Neural crest cell (in vitro differentiated cells): ENCODE data around the gene CLCA4. TPM values are rescaled to one million over a fixed set of nuclear protein-coding genes. Genes with fewer than 3 reads are reported as not detected.
"Not testable (repeated sequence)": the region's sequence is repeated elsewhere in the genome, so short reads cannot be mapped to it uniquely, and the experiment has no call there.

Source experiments
- DNase-seq: peaks from one replicate; pipeline ENCODE4 v3.0.0; 2021; ENCODE audit warnings: low read depth, mixed read lengths, low spot score
- H3K27ac Mint-ChIP-seq: one replicate; pipeline ENCODE4 v1.8.0; 2021; ENCODE audit warnings: mild to moderate bottlenecking, mixed read lengths; ENCODE audit not compliant: unreplicated experiment
- H3K27me3 Mint-ChIP-seq: 2 replicates; pipeline ENCODE4 v1.8.0; 2021; ENCODE audit warnings: low read depth, mild to moderate bottlenecking, mixed read lengths
- H3K36me3 Mint-ChIP-seq: 2 replicates; pipeline ENCODE4 v1.8.0; 2021; ENCODE audit warnings: low read depth, mild to moderate bottlenecking, mixed read lengths
- H3K4me1 Mint-ChIP-seq: 2 replicates; pipeline ENCODE4 v1.8.0; 2021; ENCODE audit warnings: mixed read lengths
- H3K4me3 Mint-ChIP-seq: one replicate; pipeline ENCODE4 v1.8.0; 2021; ENCODE audit warnings: mild to moderate bottlenecking, mixed read lengths
- H3K9me3 Mint-ChIP-seq: 2 replicates; pipeline ENCODE4 v1.8.0; 2021; ENCODE audit warnings: mixed read lengths
- long read RNA-seq: library from polyadenylated mRNA; unstranded; transcript quantifications from one replicate; pipeline ENCODE4 v2.0.0, GENCODE V29; 2020
- total RNA-seq: library from RNA; stranded (reverse); gene quantifications from 2 replicates; pipeline ENCODE4 v1.2.1, GENCODE V29; 2021
- TF ChIP-seq, protein P1 (sequence below): fragments of 200-600 bp; sonication (generic); conservative IDR thresholded peaks from 2 replicates; pipeline ENCODE4 v1.5.0; 2021; ENCODE audit warnings: antibody characterized with exemption, mild to moderate bottlenecking

Gene CLCA4, protein sequence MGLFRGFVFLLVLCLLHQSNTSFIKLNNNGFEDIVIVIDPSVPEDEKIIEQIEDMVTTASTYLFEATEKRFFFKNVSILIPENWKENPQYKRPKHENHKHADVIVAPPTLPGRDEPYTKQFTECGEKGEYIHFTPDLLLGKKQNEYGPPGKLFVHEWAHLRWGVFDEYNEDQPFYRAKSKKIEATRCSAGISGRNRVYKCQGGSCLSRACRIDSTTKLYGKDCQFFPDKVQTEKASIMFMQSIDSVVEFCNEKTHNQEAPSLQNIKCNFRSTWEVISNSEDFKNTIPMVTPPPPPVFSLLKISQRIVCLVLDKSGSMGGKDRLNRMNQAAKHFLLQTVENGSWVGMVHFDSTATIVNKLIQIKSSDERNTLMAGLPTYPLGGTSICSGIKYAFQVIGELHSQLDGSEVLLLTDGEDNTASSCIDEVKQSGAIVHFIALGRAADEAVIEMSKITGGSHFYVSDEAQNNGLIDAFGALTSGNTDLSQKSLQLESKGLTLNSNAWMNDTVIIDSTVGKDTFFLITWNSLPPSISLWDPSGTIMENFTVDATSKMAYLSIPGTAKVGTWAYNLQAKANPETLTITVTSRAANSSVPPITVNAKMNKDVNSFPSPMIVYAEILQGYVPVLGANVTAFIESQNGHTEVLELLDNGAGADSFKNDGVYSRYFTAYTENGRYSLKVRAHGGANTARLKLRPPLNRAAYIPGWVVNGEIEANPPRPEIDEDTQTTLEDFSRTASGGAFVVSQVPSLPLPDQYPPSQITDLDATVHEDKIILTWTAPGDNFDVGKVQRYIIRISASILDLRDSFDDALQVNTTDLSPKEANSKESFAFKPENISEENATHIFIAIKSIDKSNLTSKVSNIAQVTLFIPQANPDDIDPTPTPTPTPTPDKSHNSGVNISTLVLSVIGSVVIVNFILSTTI
- total RNA-seq = not detected in 2 replicates
- long read RNA-seq = 0 reads

DNA sequence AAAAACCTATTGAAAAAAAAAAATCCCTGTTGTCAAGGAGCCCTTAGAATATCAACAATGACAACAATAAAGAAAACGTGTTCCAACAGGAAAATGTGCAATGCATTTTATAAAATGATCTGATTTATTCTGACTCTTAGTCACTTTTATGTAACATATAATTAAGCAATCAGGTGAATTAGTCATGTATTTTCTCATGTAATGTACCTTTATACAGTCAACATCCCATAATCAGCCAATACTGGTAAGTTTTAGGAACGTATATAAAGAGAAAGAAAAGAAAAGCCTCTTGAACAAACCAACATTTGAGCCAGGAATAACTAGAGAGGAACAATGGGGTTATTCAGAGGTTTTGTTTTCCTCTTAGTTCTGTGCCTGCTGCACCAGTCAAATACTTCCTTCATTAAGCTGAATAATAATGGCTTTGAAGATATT is at the start of gene CLCA4:
Gene CLCA4 (plus strand): TSS at position 292 of the 435 bp plus-strand sequence. CDS start 42 bp downstream, at position 334.
- Mint-ChIP-seq H3K9me3 (peaks cover 8% of the 10 kb centered on the region), H3K4me3 (no peak within 1 kb of the TSS), H3K27me3 (no peaks in the 10 kb centered on the region), H3K4me1 (peaks cover 15% of the 10 kb centered on the region), H3K36me3 (no peaks in the 10 kb centered on the region), H3K27ac (no peak within 1 kb of the TSS)
- no peak for DNase-seq
- TF ChIP-seq, protein P1, sequence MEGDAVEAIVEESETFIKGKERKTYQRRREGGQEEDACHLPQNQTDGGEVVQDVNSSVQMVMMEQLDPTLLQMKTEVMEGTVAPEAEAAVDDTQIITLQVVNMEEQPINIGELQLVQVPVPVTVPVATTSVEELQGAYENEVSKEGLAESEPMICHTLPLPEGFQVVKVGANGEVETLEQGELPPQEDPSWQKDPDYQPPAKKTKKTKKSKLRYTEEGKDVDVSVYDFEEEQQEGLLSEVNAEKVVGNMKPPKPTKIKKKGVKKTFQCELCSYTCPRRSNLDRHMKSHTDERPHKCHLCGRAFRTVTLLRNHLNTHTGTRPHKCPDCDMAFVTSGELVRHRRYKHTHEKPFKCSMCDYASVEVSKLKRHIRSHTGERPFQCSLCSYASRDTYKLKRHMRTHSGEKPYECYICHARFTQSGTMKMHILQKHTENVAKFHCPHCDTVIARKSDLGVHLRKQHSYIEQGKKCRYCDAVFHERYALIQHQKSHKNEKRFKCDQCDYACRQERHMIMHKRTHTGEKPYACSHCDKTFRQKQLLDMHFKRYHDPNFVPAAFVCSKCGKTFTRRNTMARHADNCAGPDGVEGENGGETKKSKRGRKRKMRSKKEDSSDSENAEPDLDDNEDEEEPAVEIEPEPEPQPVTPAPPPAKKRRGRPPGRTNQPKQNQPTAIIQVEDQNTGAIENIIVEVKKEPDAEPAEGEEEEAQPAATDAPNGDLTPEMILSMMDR = no peak

DNA sequence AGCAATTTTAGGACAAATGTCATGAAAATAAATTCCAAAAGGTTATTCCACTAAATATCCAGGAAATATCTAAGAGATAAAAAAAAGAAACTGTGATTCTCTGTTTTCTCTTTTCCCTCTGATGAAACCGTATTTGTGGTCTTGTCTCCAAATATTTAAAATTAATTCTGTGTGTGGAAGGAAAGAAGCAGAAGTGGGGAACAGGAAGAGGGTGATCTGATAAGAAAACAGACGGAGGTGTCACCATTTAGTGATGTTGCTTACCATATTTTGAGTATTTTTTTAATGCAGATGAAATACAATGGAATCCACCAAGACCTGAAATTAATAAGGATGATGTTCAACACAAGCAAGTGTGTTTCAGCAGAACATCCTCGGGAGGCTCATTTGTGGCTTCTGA is 48.6 kb upstream of the CLCA4 start:
- DNase-seq = no peak
- peaks cover 10% of the 10 kb centered on the region for H3K4me1 Mint-ChIP-seq
- TF ChIP-seq, protein P1 = no peak
- H3K4me3 Mint-ChIP-seq = no peak overlapping the region
- no peaks in the 10 kb centered on the region for H3K36me3 Mint-ChIP-seq
- H3K27ac Mint-ChIP-seq = no peak overlapping the region
- H3K27me3 Mint-ChIP-seq = peaks cover 22% of the 10 kb centered on the region
- no peaks in the 10 kb centered on the region for H3K9me3 Mint-ChIP-seq

DNA sequence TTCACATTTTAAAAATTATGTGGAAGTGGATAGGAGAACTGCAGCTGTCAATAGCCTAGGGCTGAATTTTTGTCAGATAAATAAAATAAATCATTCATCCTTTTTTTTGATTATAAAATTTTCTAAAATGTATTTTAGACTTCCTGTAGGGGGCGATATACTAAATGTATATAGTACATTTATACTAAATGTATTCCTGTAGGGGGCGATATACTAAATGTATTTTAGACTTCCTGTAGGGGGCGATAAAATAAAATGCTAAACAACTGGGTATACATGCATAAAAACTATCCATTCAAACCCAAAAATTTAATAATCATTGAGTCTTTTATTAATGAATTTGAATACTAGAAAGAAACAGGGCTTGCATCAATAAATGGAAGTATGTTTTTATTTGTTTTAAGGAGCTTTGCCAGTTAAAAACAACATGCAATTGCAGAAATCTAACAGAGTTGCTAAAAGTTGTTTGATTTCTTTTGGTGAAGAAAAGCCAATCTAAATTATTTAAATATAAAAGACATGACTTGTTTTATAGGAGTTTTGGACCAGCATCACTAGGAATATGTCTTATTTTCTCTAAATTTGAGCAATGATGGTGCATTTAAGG is 46.8 kb upstream of the CLCA4 start:
- peaks cover 35% of the 10 kb centered on the region for H3K27me3 Mint-ChIP-seq
- TF ChIP-seq, protein P1 = peak; percentile 98

DNA sequence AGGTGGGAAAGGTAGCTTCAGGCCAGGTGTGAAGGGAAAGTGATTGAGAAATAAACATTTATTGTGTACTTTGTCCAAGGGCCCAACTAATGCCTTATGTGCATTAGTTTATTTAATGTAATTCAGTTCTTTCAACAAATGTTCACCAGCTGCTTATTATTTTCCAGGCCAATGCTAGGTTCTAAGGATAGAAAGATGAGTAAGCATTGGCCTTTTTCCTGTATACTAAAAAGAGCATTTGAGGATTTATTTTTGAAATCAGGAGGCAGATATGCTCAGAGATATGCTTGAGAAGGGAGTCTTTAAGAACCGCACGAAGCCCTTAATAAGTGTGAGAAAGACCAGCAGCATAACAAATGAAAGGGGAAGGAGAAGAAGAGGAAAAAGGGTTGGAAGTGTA is 46.2 kb upstream of the CLCA4 start:
- Mint-ChIP-seq H3K4me1 (peaks cover 16% of the 10 kb centered on the region), H3K27me3 (peaks cover 42% of the 10 kb centered on the region), H3K36me3 (no peaks in the 10 kb centered on the region), H3K27ac (no peak overlapping the region), H3K9me3 (no peaks in the 10 kb centered on the region), H3K4me3 (no peak overlapping the region)
- TF ChIP-seq, protein P1 = no peak
- no peak for DNase-seq

More for the DNA sequence above, 46.8 kb upstream of the CLCA4 start:
- no peak overlapping the region for H3K4me3 Mint-ChIP-seq
- H3K4me1 Mint-ChIP-seq = peaks cover 16% of the 10 kb centered on the region
- DNase-seq = no peak
- no peaks in the 10 kb centered on the region for H3K36me3 Mint-ChIP-seq
- no peak overlapping the region for H3K27ac Mint-ChIP-seq
- no peaks in the 10 kb centered on the region for H3K9me3 Mint-ChIP-seq

DNA sequence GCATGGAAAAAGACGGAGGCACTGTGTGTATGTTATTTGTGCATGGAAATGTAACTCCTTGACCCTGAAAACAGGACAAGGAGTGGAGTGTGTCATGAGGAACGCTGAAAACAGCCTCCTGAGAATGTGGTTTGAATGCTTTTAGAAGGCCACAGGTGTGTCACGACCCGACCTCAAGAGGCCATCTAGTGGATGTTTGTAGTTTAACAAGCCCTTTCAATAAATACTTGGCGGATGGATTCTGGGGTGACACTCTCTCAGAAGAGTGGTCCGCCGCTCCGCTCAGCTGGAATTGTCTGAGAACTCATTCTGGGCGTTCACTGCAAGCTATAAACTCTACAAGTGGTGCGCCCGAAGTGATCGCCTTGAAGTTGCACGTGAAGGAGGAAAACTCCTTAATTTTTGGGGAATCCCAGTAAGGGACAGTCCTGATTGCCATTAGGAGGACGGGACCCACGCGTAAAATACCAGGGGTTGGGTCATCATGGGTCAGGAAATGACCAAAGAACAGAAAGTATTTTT is 44.7 kb upstream of the CLCA4 start:
- H3K4me3 Mint-ChIP-seq = peak overlapping the region; percentile 61

More for the DNA sequence above, 44.7 kb upstream of the CLCA4 start:
- H3K27me3 Mint-ChIP-seq = peaks cover 42% of the 10 kb centered on the region
- TF ChIP-seq, protein P1 = peak; percentile 54
- not testable (repeated sequence) for H3K27ac Mint-ChIP-seq, DNase-seq, H3K9me3 Mint-ChIP-seq, H3K36me3 Mint-ChIP-seq
- peaks cover 16% of the 10 kb centered on the region for H3K4me1 Mint-ChIP-seq
